Stimulated activated naive B cell treated with anti-CD40 and anti-IgM and Interleukin-4, amounts not matched to agents 10 μg/mL and 1 μg/mL and 100 μg/mL, for 72 hours (primary cell): ENCODE measurements around the gene CCDC17.
"Not testable (repeated sequence)": the region's sequence is repeated elsewhere in the genome, so short reads cannot be mapped to it uniquely, and the experiment has no call there.

Experiments
- ATAC-seq, 2 donors: fragments of 150-1000 bp; cut with Tn5 transposase; replicated peaks; 2 replicates each; pipeline ENCODE4 v1.10.0; 2021; ENCODE audit warnings: moderate library complexity in 1 of 2
- DNase-seq: peaks from one replicate; pipeline ENCODE4 v3.0.0; 2021
- H3K27ac Mint-ChIP-seq: one replicate; pipeline ENCODE4 v1.8.0; 2022; ENCODE audit warnings: mild to moderate bottlenecking, mixed read lengths
- H3K27me3 Mint-ChIP-seq, 2 donors: one replicate each; pipeline ENCODE4 v1.8.0; 2022; ENCODE audit warnings: mixed read lengths in 2 of 2
- H3K36me3 Mint-ChIP-seq, 2 donors: one replicate each; pipeline ENCODE4 v1.8.0; 2022; ENCODE audit warnings: mixed read lengths in 2 of 2, mild to moderate bottlenecking in 1 of 2
- H3K4me1 Mint-ChIP-seq, 2 donors: one replicate each; pipeline ENCODE4 v1.8.0; 2022; ENCODE audit warnings: mixed read lengths in 2 of 2, mild to moderate bottlenecking in 1 of 2
- H3K4me3 Mint-ChIP-seq, 2 donors: one replicate each; pipeline ENCODE4 v1.8.0; 2022; ENCODE audit warnings: mild to moderate bottlenecking in 2 of 2, mixed read lengths in 2 of 2, moderate library complexity in 1 of 2
- H3K9me3 Mint-ChIP-seq, 2 donors: one replicate each; pipeline ENCODE4 v1.8.0; 2022; ENCODE audit warnings: mixed read lengths in 2 of 2, mild to moderate bottlenecking in 1 of 2

CCDC17 gene

DNA sequence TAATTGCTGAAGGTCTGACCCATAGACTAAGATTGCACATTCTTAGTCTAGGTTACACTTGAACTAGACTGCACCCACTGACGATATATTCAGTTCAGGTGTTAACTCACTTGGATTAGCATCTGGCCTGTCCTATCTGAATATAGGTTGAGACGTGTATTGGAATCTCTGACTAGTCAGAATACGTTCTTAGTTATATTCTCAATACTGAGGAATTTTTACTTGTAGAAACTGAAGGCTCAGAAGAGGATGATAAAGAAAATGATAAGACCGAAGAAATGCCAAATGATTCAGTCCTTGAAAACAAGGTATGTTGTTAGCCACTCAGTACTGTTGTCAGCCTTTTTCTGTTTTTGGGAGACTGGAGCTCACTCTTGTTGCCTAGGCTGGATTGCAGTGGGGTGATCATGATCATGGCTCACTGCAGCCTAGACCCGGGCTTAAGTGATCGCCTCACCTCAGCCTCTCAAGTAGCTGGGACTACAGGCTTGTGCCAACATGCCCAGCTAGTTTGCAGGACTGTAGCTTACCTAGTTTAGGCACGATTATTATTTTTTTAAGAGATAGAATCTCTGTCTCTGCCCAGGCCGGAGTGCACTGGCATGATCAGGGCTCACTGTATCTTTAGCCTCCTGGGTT lies 10.8 kb downstream of the CCDC17 start:
- Mint-ChIP-seq H3K27ac (no peak overlapping the region), H3K9me3 (no peaks in the 10 kb centered on the region), H3K4me1 (peaks cover 21 to 46% of the 10 kb centered on the region in 2 donors), H3K27me3 (no peaks in the 10 kb centered on the region), H3K4me3 (no peak overlapping the region), H3K36me3 (peaks cover 57 to 75% of the 10 kb centered on the region in 2 donors)
- DNase-seq (no peak), ATAC-seq (no peak)

- DNase-seq (no peak), ATAC-seq (no peak)
- H3K36me3 Mint-ChIP-seq = peaks cover 57 to 77% of the 10 kb centered on the region in 2 donors
- H3K4me3 Mint-ChIP-seq = no peak overlapping the region
- peaks cover 27 to 56% of the 10 kb centered on the region in 2 donors for H3K4me1 Mint-ChIP-seq
- H3K27me3 Mint-ChIP-seq = no peaks in the 10 kb centered on the region
- H3K9me3 Mint-ChIP-seq = no peaks in the 10 kb centered on the region
- H3K27ac Mint-ChIP-seq = no peak overlapping the region
These were observed 13.1 kb downstream of the CCDC17 start for GRCh38 chr1:45610589-45611226.

DNA sequence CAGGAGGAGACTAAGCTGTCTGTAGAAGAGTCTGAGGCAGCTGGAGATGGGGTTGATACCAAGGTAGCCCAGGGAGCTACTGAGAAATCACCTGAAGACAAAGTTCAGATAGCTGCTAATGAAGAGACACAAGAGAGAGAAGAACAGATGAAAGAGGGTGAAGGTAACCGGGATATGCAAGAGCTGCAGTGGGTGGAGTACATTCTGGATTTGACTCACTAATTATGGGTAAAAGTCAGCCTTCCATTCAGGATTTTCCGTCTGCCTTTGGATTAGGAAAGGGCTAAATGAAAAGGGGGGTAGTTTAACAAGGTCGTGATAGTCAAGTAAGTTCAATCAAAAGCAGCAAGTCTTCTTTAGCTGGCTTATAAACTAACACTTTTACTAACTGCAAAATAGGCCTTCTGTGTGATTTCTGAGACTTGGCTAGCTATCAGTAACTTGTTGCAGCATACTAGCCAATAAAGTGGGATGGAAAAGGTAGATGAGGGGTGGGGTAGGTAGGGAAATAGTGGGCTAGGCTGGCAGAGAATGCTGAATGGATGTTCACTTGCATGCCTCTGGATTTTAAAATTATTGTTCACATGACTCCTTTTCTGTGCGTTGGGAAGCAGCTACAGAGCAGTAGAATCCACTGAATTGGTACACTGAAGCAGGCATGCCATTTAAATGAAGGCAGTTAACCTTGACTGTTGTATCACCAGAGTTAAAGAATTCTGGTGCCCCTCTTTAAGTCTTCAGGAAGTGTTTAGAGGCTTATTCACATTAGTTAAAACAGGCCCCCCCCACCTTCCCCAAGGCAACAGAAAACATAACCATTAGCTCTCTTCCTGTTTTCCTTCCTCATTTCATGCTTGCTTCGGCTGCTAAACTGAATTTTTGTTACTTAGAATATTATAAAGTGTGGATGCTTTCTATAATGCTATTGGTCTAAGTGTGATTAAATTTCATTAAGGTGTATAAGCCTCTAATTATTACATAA lies 15.4 kb downstream of the CCDC17 start:
- Mint-ChIP-seq H3K4me1 (peaks cover 21 to 45% of the 10 kb centered on the region in 2 donors), H3K27me3 (no peaks in the 10 kb centered on the region), H3K9me3 (no peaks in the 10 kb centered on the region), H3K4me3 (no peak overlapping the region), H3K27ac (peak overlapping the region; percentile 14), H3K36me3 (peaks cover 49 to 66% of the 10 kb centered on the region in 2 donors)
- DNase-seq = no peak
- peak; percentile 50 to 59 for ATAC-seq

DNA sequence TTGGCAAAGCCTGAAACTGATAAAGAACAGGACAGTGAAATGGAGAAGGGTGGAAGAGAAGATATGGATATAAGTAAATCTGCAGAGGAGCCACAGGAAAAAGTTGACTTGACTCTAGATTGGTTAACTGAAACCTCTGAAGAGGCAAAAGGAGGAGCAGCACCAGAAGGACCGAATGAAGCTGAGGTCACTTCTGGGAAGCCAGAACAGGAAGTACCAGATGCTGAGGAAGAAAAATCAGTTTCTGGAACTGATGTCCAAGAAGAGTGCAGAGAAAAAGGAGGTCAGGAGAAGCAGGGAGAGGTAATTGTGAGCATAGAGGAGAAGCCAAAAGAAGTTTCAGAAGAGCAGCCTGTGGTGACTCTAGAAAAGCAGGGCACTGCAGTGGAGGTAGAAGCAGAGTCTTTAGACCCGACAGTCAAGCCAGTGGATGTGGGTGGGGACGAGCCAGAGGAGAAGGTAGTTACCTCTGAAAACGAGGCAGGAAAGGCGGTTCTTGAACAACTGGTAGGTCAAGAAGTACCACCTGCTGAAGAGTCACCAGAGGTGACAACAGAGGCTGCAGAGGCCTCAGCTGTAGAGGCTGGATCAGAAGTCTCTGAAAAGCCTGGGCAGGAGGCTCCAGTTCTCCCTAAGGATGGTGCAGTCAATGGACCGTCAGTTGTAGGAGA lies 16.3 kb downstream of the CCDC17 start:
- no peak for ATAC-seq
- H3K4me1 Mint-ChIP-seq = peaks cover 21 to 45% of the 10 kb centered on the region in 2 donors
- no peak for DNase-seq
- peak overlapping the region; percentile 44 for H3K27ac Mint-ChIP-seq
- peak overlapping the region in 1 of 2 donors; percentile 2 for H3K4me3 Mint-ChIP-seq
- H3K9me3 Mint-ChIP-seq = no peaks in the 10 kb centered on the region
- H3K36me3 Mint-ChIP-seq = peaks cover 51 to 65% of the 10 kb centered on the region in 2 donors
- H3K27me3 Mint-ChIP-seq = no peaks in the 10 kb centered on the region

GRCh38 chr1:45604239-45604638 lies 19.6 kb downstream of the CCDC17 start:
- Mint-ChIP-seq H3K27ac (no peak overlapping the region), H3K36me3 (peaks cover 44 to 61% of the 10 kb centered on the region in 2 donors), H3K4me1 (peaks cover 19 to 43% of the 10 kb centered on the region in 2 donors), H3K27me3 (no peaks in the 10 kb centered on the region), H3K9me3 (no peaks in the 10 kb centered on the region), H3K4me3 (no peak overlapping the region)
- no peak for ATAC-seq
- no peak for DNase-seq

- not testable (repeated sequence) for DNase-seq, H3K27me3 Mint-ChIP-seq, H3K9me3 Mint-ChIP-seq, H3K4me3 Mint-ChIP-seq, H3K27ac Mint-ChIP-seq, ATAC-seq
- H3K36me3 Mint-ChIP-seq = peaks cover 21 to 45% of the 10 kb centered on the region in 2 donors
- H3K4me1 Mint-ChIP-seq = peaks cover 12 to 24% of the 10 kb centered on the region in 2 donors
These were observed 27.1 kb downstream of the CCDC17 start for GRCh38 chr1:45596765-45597164.

- ATAC-seq (no peak), DNase-seq (no peak)
- H3K27ac Mint-ChIP-seq = no peak overlapping the region
- H3K27me3 Mint-ChIP-seq = no peaks in the 10 kb centered on the region
- H3K4me3 Mint-ChIP-seq = no peak overlapping the region
- H3K4me1 Mint-ChIP-seq = peaks cover 14 to 29% of the 10 kb centered on the region in 2 donors
- H3K9me3 Mint-ChIP-seq = no peaks in the 10 kb centered on the region
- H3K36me3 Mint-ChIP-seq = peaks cover 18 to 36% of the 10 kb centered on the region in 2 donors
These were observed 29.4 kb downstream of the CCDC17 start for GRCh38 chr1:45594412-45594811.

- no peaks in the 10 kb centered on the region for H3K27me3 Mint-ChIP-seq
These were observed 34.0 kb downstream of the CCDC17 start for GRCh38 chr1:45589861-45590260.

GRCh38 chr1:45586769-45587168 lies 37.1 kb downstream of the CCDC17 start:
- Mint-ChIP-seq H3K9me3 (no peaks in the 10 kb centered on the region), H3K27ac (peak overlapping the region; percentile 100), H3K27me3 (no peaks in the 10 kb centered on the region), H3K4me3 (peak overlapping the region; percentile 92 to 100), H3K4me1 (peaks cover 25 to 64% of the 10 kb centered on the region in 2 donors), H3K36me3 (peaks cover 0 to 21% of the 10 kb centered on the region in 2 donors)
- ATAC-seq (no peak), DNase-seq (no peak)

More at GRCh38 chr1:45589861-45590260, 34.0 kb downstream of the CCDC17 start:
- Mint-ChIP-seq H3K4me1 (peaks cover 17 to 52% of the 10 kb centered on the region in 2 donors), H3K9me3 (no peaks in the 10 kb centered on the region), H3K4me3 (no peak overlapping the region), H3K27ac (no peak overlapping the region), H3K36me3 (peaks cover 3 to 20% of the 10 kb centered on the region in 2 donors)
- DNase-seq (no peak), ATAC-seq (no peak)

DNA sequence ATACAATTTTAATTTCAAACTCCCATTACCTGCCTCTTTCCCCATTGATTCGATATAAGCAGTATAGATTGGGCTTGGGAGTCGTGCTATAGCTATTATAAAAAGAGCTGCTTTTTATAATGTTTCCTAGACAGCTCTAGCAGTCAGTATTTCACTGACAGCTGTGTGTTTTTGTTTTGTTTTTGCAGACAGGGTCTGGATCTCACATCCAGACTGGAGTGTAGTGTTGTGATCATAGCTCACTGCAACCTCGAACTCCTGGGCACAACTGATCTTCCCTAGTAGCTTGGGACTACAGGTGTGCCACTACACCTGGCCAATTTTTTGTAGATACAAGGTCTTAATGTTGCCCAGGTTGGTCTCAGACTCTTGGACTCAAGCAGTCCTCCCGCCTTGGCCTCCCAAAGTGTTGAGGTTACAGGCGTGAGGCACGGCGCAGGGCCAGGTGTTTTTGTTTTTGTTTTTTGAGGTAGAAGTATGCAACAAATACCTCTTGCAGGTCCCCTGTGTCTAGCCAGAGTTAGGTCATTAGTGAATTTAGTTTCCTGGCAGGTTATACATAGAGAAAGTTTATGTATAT lies 38.3 kb downstream of the CCDC17 start:
- H3K4me1 Mint-ChIP-seq = peaks cover 22 to 60% of the 10 kb centered on the region in 2 donors
- peak overlapping the region; percentile 100 for H3K27ac Mint-ChIP-seq
- peaks cover 0 to 16% of the 10 kb centered on the region in 2 donors for H3K36me3 Mint-ChIP-seq
- no peak for DNase-seq
- ATAC-seq = no peak
- H3K4me3 Mint-ChIP-seq = peak overlapping the region; percentile 92 to 100
- no peaks in the 10 kb centered on the region for H3K9me3 Mint-ChIP-seq
- no peaks in the 10 kb centered on the region for H3K27me3 Mint-ChIP-seq

DNA sequence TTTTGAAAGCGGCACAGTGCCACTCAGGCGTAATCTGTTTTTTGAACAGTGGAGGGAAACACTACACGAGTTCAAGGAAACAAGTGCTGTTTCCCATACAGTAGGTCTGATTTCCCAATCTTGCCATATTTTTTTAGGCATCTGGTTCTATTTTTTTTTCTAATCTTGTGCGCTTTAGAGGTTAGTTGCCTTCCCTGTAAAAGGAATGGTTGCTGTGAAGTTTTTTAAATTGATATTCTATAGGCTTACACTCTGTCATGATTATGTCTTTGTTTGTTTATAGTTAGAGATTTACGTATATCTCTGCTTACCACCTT lies 38.8 kb downstream of the CCDC17 start:
- no peaks in the 10 kb centered on the region for H3K27me3 Mint-ChIP-seq
- H3K36me3 Mint-ChIP-seq = peaks cover 0 to 16% of the 10 kb centered on the region in 2 donors
- H3K4me3 Mint-ChIP-seq = peak overlapping the region; percentile 92 to 100
- ATAC-seq (no peak), DNase-seq (no peak)
- H3K4me1 Mint-ChIP-seq = peaks cover 22 to 59% of the 10 kb centered on the region in 2 donors
- no peaks in the 10 kb centered on the region for H3K9me3 Mint-ChIP-seq
- peak overlapping the region; percentile 100 for H3K27ac Mint-ChIP-seq

DNA sequence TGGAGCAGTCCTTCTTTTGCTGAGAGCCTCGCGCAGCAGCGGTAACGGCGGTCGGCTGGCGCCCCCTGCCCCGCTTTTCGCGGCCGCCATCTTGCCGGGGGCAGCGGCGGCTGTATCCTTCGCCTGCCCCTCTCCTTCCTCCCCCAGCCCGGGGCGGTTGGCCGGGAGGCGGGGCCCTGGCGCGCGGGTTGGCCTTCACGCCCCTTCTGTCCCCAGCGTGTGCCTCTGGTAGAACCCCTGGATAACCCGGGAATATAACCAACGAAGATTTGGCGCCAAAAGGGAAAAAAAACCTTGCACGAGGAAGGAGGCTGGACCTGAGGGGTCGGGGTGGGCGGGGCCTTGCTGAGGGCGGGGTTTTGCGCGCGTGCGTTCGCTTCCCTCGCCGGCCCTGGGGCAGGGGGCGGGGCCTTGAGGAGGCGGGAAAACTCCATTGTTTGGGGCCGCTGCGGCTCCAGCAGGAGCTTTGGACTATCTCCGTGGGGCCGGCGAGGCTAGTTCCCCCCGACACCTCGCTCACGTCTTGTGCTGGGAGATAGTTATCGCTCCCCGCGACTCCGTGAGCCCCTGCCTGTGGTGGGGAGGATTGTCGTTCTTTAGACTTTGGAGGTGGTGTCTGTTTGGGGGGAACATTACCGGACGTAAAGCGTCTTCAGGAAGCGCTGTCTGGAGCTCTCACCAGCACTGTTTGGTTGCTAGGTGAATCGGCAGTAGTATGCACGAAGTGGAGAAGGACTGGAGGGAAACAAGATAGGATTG lies 39.3 kb downstream of the CCDC17 start:
- H3K4me3 Mint-ChIP-seq = peak overlapping the region; percentile 92 to 100

More for the DNA sequence above, 39.3 kb downstream of the CCDC17 start:
- DNase-seq (peak; percentile 77), ATAC-seq (peak; percentile 39 to 46)
- H3K4me1 Mint-ChIP-seq = peaks cover 22 to 53% of the 10 kb centered on the region in 2 donors
- H3K27ac Mint-ChIP-seq = peak overlapping the region; percentile 100
- no peaks in the 10 kb centered on the region for H3K9me3 Mint-ChIP-seq
- H3K27me3 Mint-ChIP-seq = no peaks in the 10 kb centered on the region
- peaks cover 0 to 16% of the 10 kb centered on the region in 2 donors for H3K36me3 Mint-ChIP-seq
